Lower lobe of right lung (tissue), 2 donors: ENCODE measurements around the gene SHOX. TPM values are rescaled to one million over a fixed set of nuclear protein-coding genes. Genes with fewer than 3 reads are reported as not detected.
"Not testable (repeated sequence)": the region's sequence is repeated elsewhere in the genome, so short reads cannot be mapped to it uniquely, and the experiment has no call there.

Source experiments
- ATAC-seq, 2 donors: fragments of 200-7000 bp; cut with Tn5 transposase; one replicate each; pipeline ENCODE4 v1.9.1; 2020 to 2022; ENCODE audit warnings: mild to moderate bottlenecking in 2 of 2, moderate library complexity in 2 of 2
- DNase-seq: peaks from one replicate; pipeline ENCODE4 v3.0.0-alpha.2; 2020
- H3K27ac ChIP-seq: fragments of 200-600 bp; one replicate; pipeline ENCODE4 v1.8.0; 2022
- H3K27me3 ChIP-seq: fragments of 200-600 bp; one replicate; pipeline ENCODE4 v1.8.0; 2022; ENCODE audit warnings: low read depth
- H3K36me3 ChIP-seq: fragments of 200-600 bp; one replicate; pipeline ENCODE4 v1.8.0; 2022; ENCODE audit warnings: mild to moderate bottlenecking
- H3K4me1 ChIP-seq: fragments of 200-600 bp; one replicate; pipeline ENCODE4 v1.8.0; 2022
- H3K4me3 ChIP-seq: fragments of 200-600 bp; one replicate; pipeline ENCODE4 v1.8.0; 2022; ENCODE audit warnings: mild to moderate bottlenecking
- H3K9me3 ChIP-seq: fragments of 200-600 bp; one replicate; pipeline ENCODE4 v1.8.0; 2022
- CTCF ChIP-seq: fragments of 200-600 bp; IDR thresholded peaks from one replicate; pipeline ENCODE4 v1.8.0; 2022; ENCODE audit warnings: antibody characterized with exemption, mild to moderate bottlenecking
- intact Hi-C: fragments of 100-400 bp; cut with DNase I; formaldehyde crosslinking; loops from one replicate; pipeline ENCODE4 v1.11.0; 2022
- total RNA-seq: library from RNA; stranded (reverse); fragmentation: NEBNext Ultra II Directional; extraction: Animal tissue kit (Norgen Biotek cat#: 25700); gene quantifications from one replicate; pipeline ENCODE4 v1.2.1, GENCODE V29; 2021
- donor health status: DM: no; HTN: yes; CAD: no; lungs with severe emphysema.

SHOX gene
- total RNA-seq, 1 donor from 2014 or later: not detected

GRCh38 chrX:586351-586750, 44.2 kb upstream of the SHOX start:
- H3K36me3 ChIP-seq: no peaks in the 10 kb centered on the region
- H3K4me1 ChIP-seq: no peaks in the 10 kb centered on the region
- H3K4me3 ChIP-seq: no peak overlapping the region
- H3K27me3 ChIP-seq: no peaks in the 10 kb centered on the region
- TF ChIP-seq CTCF: no peak
- DNase-seq (no peak), ATAC-seq (no peak)
- no peaks in the 10 kb centered on the region for H3K9me3 ChIP-seq
- intact Hi-C loops: no loop called here
- no peak overlapping the region for H3K27ac ChIP-seq

- H3K9me3 ChIP-seq, DNase-seq, H3K27me3 ChIP-seq, ATAC-seq, H3K4me3 ChIP-seq, intact Hi-C loops, H3K36me3 ChIP-seq, H3K4me1 ChIP-seq, H3K27ac ChIP-seq: not testable (repeated sequence)
Measured at GRCh38 chrX:589261-589660, 41.3 kb upstream of the SHOX start.

- Histone ChIP-seq H3K9me3 (peaks cover 8% of the 10 kb centered on the region), H3K4me3 (no peak overlapping the region), H3K36me3 (no peaks in the 10 kb centered on the region), H3K4me1 (no peaks in the 10 kb centered on the region), H3K27ac (no peak overlapping the region), H3K27me3 (no peaks in the 10 kb centered on the region)
- ATAC-seq (no peak), DNase-seq (no peak)
- intact Hi-C loops: no loop called here
- no peak for TF ChIP-seq CTCF
Measured at GRCh38 chrX:590693-591404, 39.7 kb upstream of the SHOX start.

- H3K27me3 ChIP-seq: no peaks in the 10 kb centered on the region
- H3K4me1 ChIP-seq: no peaks in the 10 kb centered on the region
- no peak overlapping the region for H3K4me3 ChIP-seq
- H3K9me3 ChIP-seq: peaks cover 16% of the 10 kb centered on the region
- no peaks in the 10 kb centered on the region for H3K36me3 ChIP-seq
- TF ChIP-seq CTCF: no peak
- intact Hi-C loops: no loop called here
- ATAC-seq (no peak), DNase-seq (no peak)
- H3K27ac ChIP-seq: no peak overlapping the region
Measured at GRCh38 chrX:599837-600715, 30.5 kb upstream of the SHOX start.

GRCh38 chrX:603029-603428, 27.6 kb upstream of the SHOX start:
- intact Hi-C loops, ATAC-seq: not testable (repeated sequence)

GRCh38 chrX:604616-605015, 26.0 kb upstream of the SHOX start:
- H3K27me3 ChIP-seq, H3K27ac ChIP-seq, ATAC-seq, H3K36me3 ChIP-seq, H3K9me3 ChIP-seq, H3K4me3 ChIP-seq, H3K4me1 ChIP-seq, DNase-seq, intact Hi-C loops: not testable (repeated sequence)

More at GRCh38 chrX:603029-603428, 27.6 kb upstream of the SHOX start:
- H3K27ac ChIP-seq, H3K36me3 ChIP-seq, H3K4me1 ChIP-seq, H3K4me3 ChIP-seq, DNase-seq, H3K9me3 ChIP-seq, H3K27me3 ChIP-seq: not testable (repeated sequence)

- DNase-seq, ATAC-seq, H3K27me3 ChIP-seq, H3K36me3 ChIP-seq, H3K4me3 ChIP-seq, intact Hi-C loops, H3K27ac ChIP-seq, H3K4me1 ChIP-seq: not testable (repeated sequence)
- peaks cover 13% of the 10 kb centered on the region for H3K9me3 ChIP-seq
Measured at GRCh38 chrX:608088-608487, 22.5 kb upstream of the SHOX start.
